SJSA1 (cell line): ENCODE results near the gene RELL1. TPM values are rescaled to one million over a fixed set of nuclear protein-coding genes. Genes with fewer than 3 reads are reported as not detected.
A peak's percentile ranks its signal among the peaks of the same experiment; 100 is the strongest.

Experiments used
- DNase-seq, 2 experiments: peaks; one replicate each; pipeline ENCODE4 v3.0.0-alpha.2; 2015 to 2020; ENCODE audit warnings: low spot score in 2 of 2, low read depth in 1 of 2
- H3K27ac ChIP-seq: fragments of 250-450 bp; sonication (Bioruptor Pico); 2 replicates; pipeline ENCODE4 v1.5.1; 2020; ENCODE audit warnings: mild to moderate bottlenecking, moderate library complexity
- H3K27me3 ChIP-seq: fragments of 250-450 bp; sonication (Bioruptor Pico); replicated peaks from 2 replicates; pipeline ENCODE4 v1.5.1; 2020; ENCODE audit warnings: mild to moderate bottlenecking, moderate library complexity
- H3K36me3 ChIP-seq: fragments of 250-450 bp; sonication (Bioruptor Pico); 2 replicates; pipeline ENCODE4 v1.5.1; 2020; ENCODE audit warnings: mild to moderate bottlenecking
- H3K4me1 ChIP-seq: fragments of 250-450 bp; sonication (Bioruptor Pico); replicated peaks from 2 replicates; pipeline ENCODE4 v1.6.1; 2021; ENCODE audit warnings: mild to moderate bottlenecking
- H3K4me3 ChIP-seq: fragments of 250-450 bp; sonication (Bioruptor Pico); 2 replicates; pipeline ENCODE4 v1.5.1; 2020; ENCODE audit warnings: mild to moderate bottlenecking
- H3K9me3 ChIP-seq: fragments of 250-450 bp; sonication (Bioruptor Pico); replicated peaks from 2 replicates; pipeline ENCODE4 v1.5.1; 2020; ENCODE audit warnings: mild to moderate bottlenecking
- total RNA-seq: library from RNA; depleted of rRNA; stranded (reverse); fragments of >200 nt; shearing (Covaris generic); gene quantifications from 2 replicates; pipeline ENCODE4 v1.2.3, GENCODE V29; 2014

RELL1 gene
- total RNA-seq, 1 experiment from 2014 or later = 62.2 TPM

- peak in 1 of 2 experiments; percentile 4 for DNase-seq
- H3K36me3 ChIP-seq = no peaks in the 10 kb centered on the region
- H3K4me3 ChIP-seq = no peak overlapping the region
- H3K9me3 ChIP-seq = no peaks in the 10 kb centered on the region
- H3K27ac ChIP-seq = no peak overlapping the region
- no peaks in the 10 kb centered on the region for H3K27me3 ChIP-seq
- H3K4me1 ChIP-seq = no peaks in the 10 kb centered on the region
Measured at GRCh38 chr4:37604461-37604860, 81.7 kb downstream of the RELL1 start.

- no peaks in the 10 kb centered on the region for H3K9me3 ChIP-seq
- no peaks in the 10 kb centered on the region for H3K27me3 ChIP-seq
- H3K36me3 ChIP-seq = no peaks in the 10 kb centered on the region
- no peak overlapping the region for H3K4me3 ChIP-seq
- H3K27ac ChIP-seq = no peak overlapping the region
- no peaks in the 10 kb centered on the region for H3K4me1 ChIP-seq
- DNase-seq = no peak
Measured at GRCh38 chr4:37603711-37604110, 82.5 kb downstream of the RELL1 start.

- Histone ChIP-seq H3K27ac (no peak overlapping the region), H3K4me3 (no peak overlapping the region), H3K9me3 (no peaks in the 10 kb centered on the region), H3K36me3 (no peaks in the 10 kb centered on the region), H3K27me3 (no peaks in the 10 kb centered on the region), H3K4me1 (no peaks in the 10 kb centered on the region)
- peak; percentile 51 to 62 for DNase-seq
Measured at GRCh38 chr4:37603070-37603468, 83.1 kb downstream of the RELL1 start.

- no peaks in the 10 kb centered on the region for H3K4me1 ChIP-seq
- DNase-seq = no peak
- no peaks in the 10 kb centered on the region for H3K9me3 ChIP-seq
- H3K27me3 ChIP-seq = no peaks in the 10 kb centered on the region
- H3K36me3 ChIP-seq = no peaks in the 10 kb centered on the region
- no peak overlapping the region for H3K27ac ChIP-seq
- H3K4me3 ChIP-seq = no peak overlapping the region
Measured at GRCh38 chr4:37602454-37603069, 83.6 kb downstream of the RELL1 start.

- no peaks in the 10 kb centered on the region for H3K27me3 ChIP-seq
- H3K36me3 ChIP-seq = no peaks in the 10 kb centered on the region
- H3K4me3 ChIP-seq = no peak overlapping the region
- DNase-seq = no peak
- no peaks in the 10 kb centered on the region for H3K9me3 ChIP-seq
- H3K27ac ChIP-seq = no peak overlapping the region
- H3K4me1 ChIP-seq = no peaks in the 10 kb centered on the region
Measured at GRCh38 chr4:37601531-37601930, 84.6 kb downstream of the RELL1 start.

- Histone ChIP-seq H3K27ac (no peak overlapping the region), H3K9me3 (no peaks in the 10 kb centered on the region), H3K4me3 (no peak overlapping the region), H3K4me1 (no peaks in the 10 kb centered on the region), H3K36me3 (no peaks in the 10 kb centered on the region), H3K27me3 (no peaks in the 10 kb centered on the region)
- no peak for DNase-seq
Measured at GRCh38 chr4:37599092-37599790, 86.9 kb downstream of the RELL1 start.

GRCh38 chr4:37597034-37597433 lies 89.1 kb downstream of the RELL1 start:
- no peaks in the 10 kb centered on the region for H3K36me3 ChIP-seq
- H3K27ac ChIP-seq = no peak overlapping the region
- H3K4me3 ChIP-seq = no peak overlapping the region
- H3K4me1 ChIP-seq = no peaks in the 10 kb centered on the region
- H3K9me3 ChIP-seq = no peaks in the 10 kb centered on the region
- H3K27me3 ChIP-seq = no peaks in the 10 kb centered on the region
- no peak for DNase-seq

- H3K9me3 ChIP-seq = no peaks in the 10 kb centered on the region
- no peak for DNase-seq
- no peaks in the 10 kb centered on the region for H3K36me3 ChIP-seq
- H3K27ac ChIP-seq = no peak overlapping the region
- no peak overlapping the region for H3K4me3 ChIP-seq
- H3K27me3 ChIP-seq = no peaks in the 10 kb centered on the region
- no peaks in the 10 kb centered on the region for H3K4me1 ChIP-seq
Measured at GRCh38 chr4:37595875-37596680, 90.1 kb downstream of the RELL1 start.

- H3K4me3 ChIP-seq = no peak overlapping the region
- H3K36me3 ChIP-seq = no peaks in the 10 kb centered on the region
- no peak for DNase-seq
- no peaks in the 10 kb centered on the region for H3K27me3 ChIP-seq
- H3K27ac ChIP-seq = no peak overlapping the region
- no peaks in the 10 kb centered on the region for H3K9me3 ChIP-seq
- H3K4me1 ChIP-seq = no peaks in the 10 kb centered on the region
Measured at GRCh38 chr4:37594099-37594498, 92.1 kb downstream of the RELL1 start.

GRCh38 chr4:37591349-37591748 lies 94.8 kb downstream of the RELL1 start:
- no peak for DNase-seq

GRCh38 chr4:37590016-37590415 lies 96.2 kb downstream of the RELL1 start:
- no peak overlapping the region for H3K27ac ChIP-seq
- no peaks in the 10 kb centered on the region for H3K36me3 ChIP-seq
- H3K4me1 ChIP-seq = no peaks in the 10 kb centered on the region
- DNase-seq = no peak
- no peaks in the 10 kb centered on the region for H3K27me3 ChIP-seq
- no peak overlapping the region for H3K4me3 ChIP-seq
- H3K9me3 ChIP-seq = no peaks in the 10 kb centered on the region

More at GRCh38 chr4:37591349-37591748, 94.8 kb downstream of the RELL1 start:
- Histone ChIP-seq H3K27me3 (no peaks in the 10 kb centered on the region), H3K4me1 (no peaks in the 10 kb centered on the region), H3K27ac (no peak overlapping the region), H3K4me3 (no peak overlapping the region), H3K36me3 (no peaks in the 10 kb centered on the region), H3K9me3 (no peaks in the 10 kb centered on the region)

GRCh38 chr4:37588150-37588549 lies 98.0 kb downstream of the RELL1 start:
- Histone ChIP-seq H3K4me3 (no peak overlapping the region), H3K4me1 (no peaks in the 10 kb centered on the region), H3K36me3 (no peaks in the 10 kb centered on the region)

GRCh38 chr4:37586194-37586593 lies 100.0 kb downstream of the RELL1 start:
- no peak overlapping the region for H3K4me3 ChIP-seq
- no peaks in the 10 kb centered on the region for H3K9me3 ChIP-seq
- DNase-seq = no peak
- no peaks in the 10 kb centered on the region for H3K27me3 ChIP-seq
- H3K36me3 ChIP-seq = no peaks in the 10 kb centered on the region
- H3K27ac ChIP-seq = no peak overlapping the region
- H3K4me1 ChIP-seq = no peaks in the 10 kb centered on the region

More at GRCh38 chr4:37588150-37588549, 98.0 kb downstream of the RELL1 start:
- H3K27ac ChIP-seq = no peak overlapping the region
- DNase-seq = no peak
- H3K9me3 ChIP-seq = no peaks in the 10 kb centered on the region
- H3K27me3 ChIP-seq = no peaks in the 10 kb centered on the region

GRCh38 chr4:37584493-37585060 lies 101.6 kb downstream of the RELL1 start:
- H3K9me3 ChIP-seq = no peaks in the 10 kb centered on the region
- DNase-seq = no peak
- H3K27me3 ChIP-seq = no peaks in the 10 kb centered on the region
- no peaks in the 10 kb centered on the region for H3K36me3 ChIP-seq
- H3K27ac ChIP-seq = no peak overlapping the region
- H3K4me1 ChIP-seq = no peaks in the 10 kb centered on the region
- no peak overlapping the region for H3K4me3 ChIP-seq
